Measurements from ENCODE around the gene CATSPERE.

Gene CATSPERE, protein sequence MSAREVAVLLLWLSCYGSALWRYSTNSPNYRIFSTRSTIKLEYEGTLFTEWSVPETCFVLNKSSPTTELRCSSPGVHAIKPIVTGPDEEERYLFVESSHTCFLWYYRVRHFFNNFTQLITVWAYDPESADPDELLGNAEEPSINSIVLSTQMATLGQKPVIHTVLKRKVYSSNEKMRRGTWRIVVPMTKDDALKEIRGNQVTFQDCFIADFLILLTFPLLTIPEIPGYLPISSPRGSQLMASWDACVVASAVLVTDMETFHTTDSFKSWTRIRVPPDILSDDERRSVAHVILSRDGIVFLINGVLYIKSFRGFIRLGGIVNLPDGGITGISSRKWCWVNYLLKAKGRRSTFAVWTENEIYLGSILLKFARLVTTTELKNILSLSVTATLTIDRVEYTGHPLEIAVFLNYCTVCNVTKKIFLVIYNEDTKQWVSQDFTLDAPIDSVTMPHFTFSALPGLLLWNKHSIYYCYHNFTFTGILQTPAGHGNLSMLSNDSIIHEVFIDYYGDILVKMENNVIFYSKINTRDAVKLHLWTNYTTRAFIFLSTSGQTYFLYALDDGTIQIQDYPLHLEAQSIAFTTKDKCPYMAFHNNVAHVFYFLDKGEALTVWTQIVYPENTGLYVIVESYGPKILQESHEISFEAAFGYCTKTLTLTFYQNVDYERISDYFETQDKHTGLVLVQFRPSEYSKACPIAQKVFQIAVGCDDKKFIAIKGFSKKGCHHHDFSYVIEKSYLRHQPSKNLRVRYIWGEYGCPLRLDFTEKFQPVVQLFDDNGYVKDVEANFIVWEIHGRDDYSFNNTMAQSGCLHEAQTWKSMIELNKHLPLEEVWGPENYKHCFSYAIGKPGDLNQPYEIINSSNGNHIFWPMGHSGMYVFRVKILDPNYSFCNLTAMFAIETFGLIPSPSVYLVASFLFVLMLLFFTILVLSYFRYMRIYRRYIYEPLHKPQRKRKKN

DNA sequence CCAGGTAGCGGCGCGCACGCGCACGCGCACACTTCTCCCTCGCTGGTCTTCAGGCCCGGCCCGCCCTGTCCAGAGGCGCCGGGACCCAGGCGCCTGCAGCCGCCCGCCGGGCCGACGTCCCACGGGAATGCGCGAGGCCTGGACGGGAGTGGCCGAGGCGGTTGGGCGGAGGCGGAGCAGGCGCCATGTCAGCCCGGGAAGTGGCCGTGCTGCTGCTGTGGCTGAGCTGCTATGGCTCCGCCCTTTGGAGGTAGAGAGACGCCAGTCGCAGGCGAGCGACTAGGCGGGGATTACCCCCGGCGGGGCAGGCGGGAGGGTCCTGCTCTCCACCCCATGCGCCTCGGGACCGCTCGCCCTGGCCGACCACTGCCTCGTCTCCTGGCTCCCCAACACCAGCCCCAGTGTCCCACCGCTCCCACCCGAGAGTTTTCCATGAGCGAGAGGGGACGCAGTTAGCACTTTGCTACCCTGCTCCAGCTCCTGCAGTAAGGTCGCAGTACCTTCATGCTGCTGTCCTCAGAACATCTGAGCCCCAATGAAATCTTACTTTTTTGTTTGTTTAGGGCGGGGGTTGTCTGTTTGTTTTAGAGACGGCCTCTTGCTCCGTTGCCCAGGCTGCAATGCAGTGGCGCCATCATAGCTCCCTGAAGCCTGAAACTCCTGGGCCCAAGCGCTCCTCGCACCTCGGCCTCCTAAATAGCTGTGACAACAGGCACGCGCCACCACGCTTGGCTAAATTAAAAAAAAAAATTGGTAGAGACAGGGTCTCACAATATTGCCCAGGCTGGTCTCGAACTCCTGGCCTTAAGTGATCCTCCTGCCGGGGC lies at the start of gene CATSPERE:
TSS of gene CATSPERE (plus strand) at position 29 of the 827 bp plus-strand sequence. CDS start at position 186, 157 bp downstream.
- peak; percentile 39 for DNase-seq

DNA sequence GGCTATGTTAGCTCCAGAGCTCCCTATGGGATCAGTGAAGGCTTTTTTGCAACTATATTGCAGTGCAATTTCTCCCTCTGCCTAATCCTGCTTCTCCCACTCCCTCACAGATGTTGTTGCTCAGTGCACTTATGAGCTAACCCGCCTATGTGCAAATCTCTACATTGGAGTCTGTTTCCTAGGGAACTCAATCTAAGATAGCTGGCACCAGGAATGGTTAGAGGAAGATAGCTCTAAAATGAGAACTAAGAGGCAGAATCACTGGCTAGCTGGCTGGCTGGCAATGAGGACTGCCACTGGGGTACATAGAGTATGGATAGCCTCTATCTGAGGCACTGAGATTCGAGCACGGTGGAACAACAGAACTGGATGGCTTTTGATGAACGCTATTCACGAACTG lies 48.9 kb upstream of the CATSPERE start:
- no peak for DNase-seq

DNA sequence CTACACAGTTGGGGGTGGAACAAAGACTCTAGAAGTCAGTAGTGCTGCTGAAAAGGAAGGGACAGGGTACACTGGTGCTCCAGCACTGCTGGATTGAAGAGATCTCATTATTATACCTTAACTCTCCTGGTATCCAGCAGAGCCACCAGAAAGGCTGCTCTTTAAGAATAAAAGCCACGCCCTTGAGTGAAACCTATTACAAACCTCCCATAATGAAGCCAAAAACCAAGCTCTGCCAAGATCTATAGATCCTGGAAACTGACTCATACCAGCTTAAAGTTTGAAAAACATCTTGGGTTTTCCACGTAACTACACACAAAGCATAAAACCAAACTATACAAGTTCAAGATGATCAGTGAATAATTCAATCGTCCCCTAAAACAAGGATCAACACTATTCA lies 47.3 kb upstream of the CATSPERE start:
- no peak for DNase-seq

DNA sequence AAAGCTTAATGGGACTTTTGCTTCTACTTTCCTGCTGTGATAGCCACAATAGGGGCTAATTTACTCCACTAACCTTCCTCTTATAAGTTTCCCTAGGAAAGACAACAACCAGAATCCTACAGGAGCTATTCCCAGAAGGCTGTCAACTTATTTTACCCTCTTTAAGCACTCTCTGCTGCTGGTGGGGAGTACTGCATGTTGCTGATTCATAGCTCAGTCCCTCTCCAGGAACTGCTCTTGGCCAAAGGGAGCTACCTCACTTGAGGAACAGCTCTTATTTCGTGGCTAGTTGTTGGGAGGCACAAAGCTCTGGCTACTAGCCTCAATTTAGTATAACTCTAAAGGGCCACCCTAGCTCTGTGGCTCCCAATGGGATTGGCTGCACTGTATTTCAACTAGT lies 46.5 kb upstream of the CATSPERE start:
- DNase-seq: no peak

DNA sequence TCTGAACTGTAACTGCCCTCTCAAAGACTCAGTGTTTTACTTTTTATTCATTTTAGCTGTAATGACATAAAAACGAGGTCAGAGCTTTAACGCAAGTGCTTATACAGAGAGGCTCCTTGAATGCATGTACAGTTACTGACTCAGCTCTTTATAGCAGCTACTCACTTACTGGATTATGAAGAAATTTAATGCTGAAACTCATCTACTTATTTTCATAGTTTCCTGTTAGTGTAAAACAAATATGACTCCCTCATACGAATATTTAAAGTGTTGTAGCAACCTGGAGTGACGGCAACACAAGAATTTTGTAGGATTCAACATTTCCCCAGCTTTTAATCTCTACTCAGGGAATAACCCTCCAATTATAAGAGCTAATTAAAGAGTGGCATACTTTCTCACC lies 42.0 kb upstream of the CATSPERE start:
- DNase-seq: no peak

DNA sequence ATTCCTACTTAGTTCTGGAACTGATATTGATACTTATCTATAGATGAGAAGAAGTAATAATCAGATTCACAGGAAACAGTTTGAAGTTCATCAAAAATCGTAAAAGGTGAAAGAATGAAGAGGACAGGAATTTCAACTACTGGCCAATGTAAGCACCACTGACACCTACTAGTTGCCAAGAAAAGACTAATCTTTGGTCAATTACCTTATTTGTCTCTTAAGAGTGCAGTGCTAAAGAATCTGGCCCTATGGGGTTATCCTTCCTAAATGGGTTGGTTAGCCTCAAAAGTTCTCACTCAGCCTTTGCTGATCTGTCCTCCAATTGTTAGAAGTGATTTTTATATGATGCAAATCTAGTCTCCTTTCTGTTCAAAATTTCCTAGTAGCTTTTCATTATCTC lies 38.9 kb upstream of the CATSPERE start:
- no peak for DNase-seq

DNA sequence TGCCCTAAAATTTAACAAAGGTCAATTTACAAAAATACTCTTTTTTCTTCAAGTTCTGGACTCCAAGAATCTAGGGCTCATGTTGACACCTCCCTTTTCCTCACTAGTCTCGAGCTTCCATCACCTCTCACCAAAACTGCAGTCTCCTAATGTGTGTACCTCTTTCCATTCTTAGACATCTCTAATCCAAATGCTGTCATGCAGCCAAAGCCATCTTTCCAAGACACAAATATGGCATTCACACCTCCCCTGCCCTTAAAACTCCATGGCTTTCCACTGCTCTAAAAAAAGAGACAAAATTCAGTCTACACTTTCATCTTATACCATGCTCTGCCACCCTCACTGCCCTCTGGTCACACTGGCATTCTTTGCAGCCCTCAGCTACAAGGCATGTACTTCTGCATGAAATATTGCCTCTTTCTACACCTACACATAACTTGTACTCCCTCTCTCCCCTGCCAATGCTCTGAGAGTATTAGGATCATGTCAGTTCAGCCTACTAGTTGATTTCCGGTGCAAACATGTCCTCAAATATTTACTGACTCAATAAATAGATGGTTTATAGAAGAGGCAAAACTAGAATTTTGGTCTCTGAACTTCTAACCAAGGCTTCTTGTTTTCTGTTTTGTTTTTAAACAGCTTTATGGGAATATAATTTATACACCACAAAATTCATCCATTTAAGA lies 36.3 kb upstream of the CATSPERE start:
- no peak for DNase-seq

DNA sequence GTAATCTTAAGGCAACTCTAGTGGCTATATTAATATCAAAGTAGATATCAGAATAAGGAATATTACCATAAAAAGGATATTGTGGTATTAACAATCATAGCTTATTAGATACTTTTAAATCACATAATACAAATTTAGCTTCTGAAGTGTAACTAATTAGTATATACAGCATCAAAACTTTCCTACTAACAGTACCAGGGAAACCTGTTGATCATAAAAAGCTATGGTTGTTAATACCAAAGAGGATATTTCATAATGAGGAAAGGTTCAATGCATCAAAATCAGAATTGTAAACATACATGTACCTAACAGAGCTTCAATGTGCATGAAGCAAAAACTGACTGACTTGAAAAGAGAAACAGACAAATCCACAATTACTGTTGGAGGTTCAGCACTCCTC lies 33.4 kb upstream of the CATSPERE start:
- DNase-seq: no peak

DNA sequence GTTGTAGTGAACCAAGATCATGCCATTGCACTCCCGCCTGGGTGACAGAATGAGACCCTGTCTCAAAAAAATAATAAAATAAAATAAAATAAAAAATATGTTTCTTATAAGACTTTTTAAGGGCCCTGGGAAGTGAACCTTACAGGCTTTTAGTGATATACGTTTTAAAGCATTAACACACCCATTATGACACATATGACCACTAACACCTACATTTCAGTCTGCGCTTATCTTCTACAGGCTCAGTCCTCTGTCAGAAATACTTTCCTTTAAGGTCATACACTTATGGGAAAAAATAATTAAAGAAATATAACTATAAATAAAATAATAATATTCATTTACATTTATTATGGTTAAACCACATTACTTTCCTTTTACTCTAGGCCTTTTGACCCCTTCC lies 31.3 kb upstream of the CATSPERE start:
- no peak for DNase-seq

DNA sequence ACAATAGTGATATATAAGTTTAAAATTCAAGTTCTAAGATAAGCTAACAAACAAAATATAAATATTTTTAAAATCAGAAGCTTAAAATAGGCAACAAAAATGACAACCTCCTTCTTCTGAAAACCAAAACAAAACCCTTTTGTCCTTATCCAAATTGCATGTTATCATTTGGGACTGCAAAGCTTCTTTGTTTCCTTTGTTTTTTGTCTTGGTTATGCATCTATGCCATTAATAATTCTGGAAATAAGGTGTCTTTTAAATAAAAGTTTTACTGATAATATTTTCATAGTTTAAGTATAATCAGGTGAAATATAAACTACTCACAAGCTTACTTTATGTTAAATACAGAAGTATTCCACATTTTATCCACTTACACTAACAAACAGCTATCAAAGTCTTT lies 29.9 kb upstream of the CATSPERE start:
- DNase-seq: no peak

DNA sequence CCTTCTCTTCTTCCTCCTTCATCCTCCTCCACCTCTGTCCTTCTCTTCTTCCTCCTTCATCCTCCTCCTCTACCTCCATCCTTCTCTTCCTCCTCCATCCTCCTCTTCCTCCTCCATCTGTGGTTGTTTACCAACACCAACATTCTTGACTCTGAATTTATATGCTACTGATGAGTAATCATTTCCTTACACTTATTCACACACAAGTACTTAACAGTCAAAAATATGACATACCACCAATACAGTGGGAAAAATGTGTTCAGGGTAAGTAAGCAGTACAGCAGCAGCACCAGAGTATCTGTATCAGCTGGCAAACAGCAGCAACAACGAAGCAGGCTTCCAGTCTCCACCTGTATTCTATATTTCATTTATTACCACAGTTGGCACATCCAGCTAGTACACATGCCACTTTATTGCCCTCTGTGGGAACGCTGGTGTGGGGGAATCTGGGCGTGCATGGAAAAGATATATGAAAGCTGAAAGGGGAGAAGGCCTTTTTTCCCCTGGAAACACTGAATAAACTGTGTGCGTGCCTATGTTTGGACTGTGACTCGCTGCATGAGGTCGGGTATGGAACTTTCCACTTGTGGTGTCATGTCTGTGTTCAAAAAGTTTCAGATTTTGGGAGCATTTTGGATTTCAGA lies 25.4 kb upstream of the CATSPERE start:
- DNase-seq: no peak

DNA sequence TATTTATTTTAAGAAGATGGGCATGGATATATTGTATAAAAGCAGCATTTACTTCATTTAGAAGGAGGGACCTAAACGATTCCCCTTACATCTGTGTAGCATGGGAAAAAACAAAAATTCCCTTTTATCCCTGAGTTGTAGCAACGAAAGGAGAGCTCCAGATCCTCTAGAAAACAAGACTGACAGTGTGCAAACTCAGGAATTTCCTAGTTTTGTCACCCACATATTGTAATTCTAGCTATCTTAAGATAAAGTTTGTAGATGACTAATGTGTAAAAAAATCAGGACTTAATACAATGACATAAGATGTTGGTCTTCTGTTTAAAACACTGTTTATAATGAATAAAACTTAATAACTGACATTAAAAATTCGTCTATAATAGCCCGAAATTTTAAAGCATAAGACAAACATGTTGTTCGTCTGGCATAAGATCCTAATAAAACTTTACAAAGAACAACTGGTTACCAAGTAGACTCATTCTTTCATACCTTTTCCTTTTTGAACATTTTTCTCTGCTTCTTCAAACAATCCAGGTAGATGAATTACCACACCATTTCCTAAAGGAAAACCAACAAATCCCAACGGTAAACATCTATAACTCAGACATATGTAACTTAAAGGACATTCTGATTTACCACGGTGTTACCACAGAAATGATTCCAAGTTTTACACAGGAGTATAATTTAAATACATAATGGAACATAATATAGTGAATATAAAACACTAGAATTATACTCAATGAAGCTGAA lies 24.6 kb upstream of the CATSPERE start:
- no peak for DNase-seq

DNA sequence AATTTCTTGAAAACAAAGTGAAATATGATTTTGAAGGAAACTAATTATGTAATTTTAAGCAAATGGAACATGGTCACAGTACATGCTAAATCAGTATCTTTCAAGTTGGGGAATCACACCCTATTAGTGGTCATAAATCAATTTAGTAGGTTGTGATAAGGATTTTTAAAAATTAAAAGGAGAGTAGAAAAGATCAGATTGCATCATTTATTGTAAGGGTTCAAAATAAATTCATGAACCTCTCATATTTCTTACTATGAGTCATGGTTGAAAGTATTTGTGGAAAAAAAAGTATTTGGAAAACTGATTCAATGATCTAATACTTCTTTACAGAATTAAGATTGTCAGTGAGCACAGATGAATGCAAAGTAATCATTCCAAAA lies 24.0 kb upstream of the CATSPERE start:
- no peak for DNase-seq

DNA sequence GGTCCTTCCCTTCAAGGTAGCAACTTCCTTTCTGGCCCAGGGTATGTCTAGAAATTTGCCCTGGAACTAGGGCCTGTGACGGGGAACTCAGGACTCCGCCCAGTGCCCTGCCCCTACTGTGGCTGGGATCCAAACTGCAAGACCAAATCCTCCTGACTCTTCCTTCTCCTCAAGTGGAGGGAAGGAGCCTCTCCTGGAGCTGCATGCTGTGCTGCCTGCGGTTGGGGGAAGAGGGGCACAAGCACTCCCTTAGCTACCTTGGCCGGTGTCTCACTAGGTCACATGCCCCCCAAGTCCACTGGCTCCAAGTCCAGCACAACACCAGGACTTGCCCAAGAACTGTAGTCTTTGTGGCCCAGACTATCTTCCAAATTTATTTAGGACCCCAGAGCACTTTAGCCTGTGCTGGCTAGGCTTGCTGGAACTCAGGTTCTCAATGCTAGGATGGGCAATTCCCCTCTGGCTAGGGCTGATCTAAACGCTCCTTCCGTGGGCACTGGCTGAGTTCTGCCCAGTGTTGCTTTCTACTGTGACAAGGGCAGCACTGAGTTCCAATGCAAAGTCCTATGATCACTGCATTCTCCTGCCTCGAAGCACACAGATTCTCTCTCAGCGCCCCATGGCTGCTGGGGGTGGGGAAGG lies 21.6 kb upstream of the CATSPERE start:
- DNase-seq: no peak

DNA sequence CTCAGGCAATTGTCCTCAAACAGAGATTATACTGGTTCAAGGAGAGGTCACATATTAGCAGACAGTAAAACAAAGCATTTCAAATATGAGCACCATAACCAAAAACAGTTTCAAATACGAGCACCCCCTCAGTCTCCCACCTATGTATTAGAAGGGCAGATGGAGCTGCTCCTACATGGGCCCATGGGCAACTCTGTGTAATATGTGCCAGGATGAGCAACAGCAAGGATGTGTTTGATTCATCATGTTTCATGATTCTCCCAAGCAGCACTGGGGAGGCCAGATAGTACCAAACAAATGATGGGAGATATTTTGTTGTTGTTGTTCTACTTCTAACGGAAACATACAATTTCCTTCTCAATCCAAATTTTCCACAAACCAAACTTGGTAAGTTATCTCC lies 18.2 kb upstream of the CATSPERE start:
- no peak for DNase-seq

DNA sequence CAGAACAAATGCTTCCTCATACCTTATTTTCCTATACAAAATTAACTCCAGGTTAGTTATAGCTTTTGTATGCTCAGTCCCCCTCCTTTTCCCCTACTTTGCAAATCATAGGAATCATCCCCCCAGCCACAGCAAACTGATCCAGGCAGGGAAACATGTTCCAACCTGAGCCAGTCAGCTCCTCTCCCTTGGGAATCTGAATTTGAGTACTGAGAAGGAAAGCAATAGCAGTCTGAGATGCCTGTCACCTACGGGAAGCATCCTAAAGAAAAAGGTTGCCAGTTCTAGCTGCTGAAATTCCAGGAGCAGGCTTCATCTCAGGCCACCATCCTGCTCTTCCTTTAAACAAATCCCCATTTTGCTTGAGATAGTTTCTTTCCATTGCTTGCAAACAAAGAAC lies 16.2 kb upstream of the CATSPERE start:
- no peak for DNase-seq

DNA sequence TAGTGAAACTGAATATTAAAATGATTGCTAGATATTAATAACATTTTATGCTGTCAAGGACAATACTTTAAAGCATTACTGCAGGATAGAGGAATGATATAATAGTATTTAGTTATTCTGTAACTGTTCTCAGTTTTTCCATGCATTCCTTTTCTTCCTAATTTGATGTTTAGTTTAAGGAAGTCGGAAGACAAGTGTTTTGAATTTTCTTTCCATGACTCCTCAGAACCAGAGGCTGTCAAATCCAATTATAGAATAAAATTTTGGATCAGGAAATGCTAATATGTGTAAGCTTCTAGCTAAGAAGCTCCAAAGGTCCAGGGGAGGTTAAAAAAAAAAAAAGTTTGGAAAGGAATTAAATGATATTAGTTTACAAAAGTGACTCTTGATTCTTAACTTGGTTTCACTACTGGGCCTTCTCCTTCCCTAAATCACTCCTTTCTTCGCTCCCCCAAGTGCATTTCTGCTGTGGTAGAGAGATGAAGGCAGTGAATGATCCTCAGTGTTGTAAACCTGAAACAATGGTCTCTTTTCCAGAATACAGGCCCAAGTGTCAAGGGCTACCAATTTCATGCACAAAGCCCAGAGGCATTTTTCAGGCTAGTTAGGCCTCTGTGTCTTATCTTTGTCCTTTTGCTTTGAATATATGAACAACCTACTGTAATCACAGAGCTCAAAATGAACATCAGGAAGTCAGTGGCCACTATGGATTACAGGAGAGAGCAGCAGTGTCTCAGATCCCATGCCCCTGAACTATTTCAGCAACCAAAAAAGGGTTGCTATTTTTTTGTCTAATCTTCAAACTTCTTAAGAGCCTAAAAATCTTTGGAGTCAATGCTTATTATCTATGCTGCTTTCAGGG lies 15.5 kb upstream of the CATSPERE start:
- no peak for DNase-seq

DNA sequence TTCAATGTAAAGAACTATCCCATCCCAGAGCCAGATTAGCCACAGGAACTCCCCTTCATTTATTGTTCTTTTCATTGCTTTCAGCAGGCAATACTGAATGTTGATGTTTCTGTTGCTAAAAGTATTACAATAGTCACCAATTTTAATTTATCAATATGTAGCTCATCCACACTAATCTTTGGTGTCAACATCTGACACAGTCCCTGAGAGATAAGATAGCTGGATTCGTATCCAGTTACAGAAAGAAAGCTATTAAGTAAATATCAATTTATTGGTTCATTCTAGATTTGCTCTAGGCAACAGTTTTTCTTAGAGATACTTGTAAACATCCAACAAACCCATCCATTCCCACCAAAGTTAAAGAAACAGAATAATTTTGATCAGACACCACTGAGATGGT lies 14.0 kb upstream of the CATSPERE start:
- no peak for DNase-seq

DNA sequence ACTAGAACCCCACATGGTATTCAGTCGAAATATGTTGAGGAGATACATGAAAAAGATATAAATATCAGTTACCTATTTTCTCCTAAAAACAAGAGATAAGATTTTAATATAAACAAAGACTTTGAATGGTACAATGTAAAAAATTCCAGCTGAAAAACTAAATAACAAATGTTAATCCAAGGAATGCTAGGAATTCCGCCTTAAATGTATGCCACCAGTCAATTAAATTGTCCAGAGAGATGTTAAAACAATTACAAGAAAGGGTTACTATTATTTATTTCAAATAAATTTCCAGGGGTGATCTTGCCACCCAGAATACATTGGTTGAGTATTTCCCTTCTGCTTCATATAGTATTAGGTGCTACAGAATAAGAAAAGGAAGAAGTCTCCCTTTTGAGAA lies 13.5 kb upstream of the CATSPERE start:
- DNase-seq: no peak

Data from GF-D8 (cell line).